Activated CD4-positive, alpha-beta T cell treated with anti-CD3 and anti-CD28 coated beads for 36 hours (primary cell): Measurements from ENCODE around the gene POLR1D. TPM values are rescaled to one million over a fixed set of nuclear protein-coding genes. Genes with fewer than 3 reads are reported as not detected.
A peak's percentile ranks its signal among the peaks of the same experiment; 100 is the strongest.

Experiments used
- ATAC-seq: fragments of 200-7000 bp; cut with Tn5 transposase; one replicate; pipeline ENCODE4 v1.10.0; 2021; ENCODE audit warnings: mild to moderate bottlenecking, moderate library complexity
- CTCF ChIA-PET: fragments of 350-600 bp; sonication (Branson Sonifier 250); formaldehyde crosslinking; loops from one replicate; lab custom pipeline; 2021; ENCODE audit warnings: antibody characterized with exemption; lab: Charles Lee
- POLR2A ChIA-PET: fragments of 350-600 bp; sonication (Branson Sonifier 250); formaldehyde crosslinking; loops from one replicate; lab custom pipeline; 2021; ENCODE audit warnings: antibody characterized with exemption, inconsistent platforms; lab: Charles Lee
- DNase-seq: peaks from one replicate; pipeline ENCODE4 v3.0.0-alpha.2; 2020
- H3K27ac Mint-ChIP-seq: one replicate; pipeline ENCODE4 v1.8.0; 2021; ENCODE audit warnings: mixed read lengths
- H3K27me3 Mint-ChIP-seq: one replicate; pipeline ENCODE4 v1.8.0; 2021; ENCODE audit warnings: mixed read lengths
- H3K36me3 Mint-ChIP-seq: one replicate; pipeline ENCODE4 v1.8.0; 2021; ENCODE audit warnings: low read depth, mixed read lengths
- H3K4me1 Mint-ChIP-seq: one replicate; pipeline ENCODE4 v1.8.0; 2021; ENCODE audit warnings: mixed read lengths
- H3K4me3 Mint-ChIP-seq: one replicate; pipeline ENCODE4 v1.8.0; 2021; ENCODE audit warnings: mild to moderate bottlenecking, moderate library complexity, mixed read lengths
- H3K9me3 Mint-ChIP-seq: one replicate; pipeline ENCODE4 v1.8.0; 2021; ENCODE audit warnings: low read depth, mixed read lengths
- intact Hi-C, 2 experiments: fragments of 100-400 bp; cut with DNase I in 1 of 2; cut with micrococcal nuclease in 1 of 2; formaldehyde crosslinking; loops; one replicate each; pipeline versions ENCODE4 v1.14.2 to v1.15.1; 2022 to 2024; cut with DNase I, micrococcal nuclease
- total RNA-seq, 2 experiments: library from RNA; stranded (reverse); gene quantifications; one replicate each; pipeline ENCODE4 v1.2.3, GENCODE V29; 2021

The POLR1D gene, protein sequence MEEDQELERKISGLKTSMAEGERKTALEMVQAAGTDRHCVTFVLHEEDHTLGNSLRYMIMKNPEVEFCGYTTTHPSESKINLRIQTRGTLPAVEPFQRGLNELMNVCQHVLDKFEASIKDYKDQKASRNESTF
- total RNA-seq: 100 to 1,000 TPM; 165 to 197 TPM

DNA sequence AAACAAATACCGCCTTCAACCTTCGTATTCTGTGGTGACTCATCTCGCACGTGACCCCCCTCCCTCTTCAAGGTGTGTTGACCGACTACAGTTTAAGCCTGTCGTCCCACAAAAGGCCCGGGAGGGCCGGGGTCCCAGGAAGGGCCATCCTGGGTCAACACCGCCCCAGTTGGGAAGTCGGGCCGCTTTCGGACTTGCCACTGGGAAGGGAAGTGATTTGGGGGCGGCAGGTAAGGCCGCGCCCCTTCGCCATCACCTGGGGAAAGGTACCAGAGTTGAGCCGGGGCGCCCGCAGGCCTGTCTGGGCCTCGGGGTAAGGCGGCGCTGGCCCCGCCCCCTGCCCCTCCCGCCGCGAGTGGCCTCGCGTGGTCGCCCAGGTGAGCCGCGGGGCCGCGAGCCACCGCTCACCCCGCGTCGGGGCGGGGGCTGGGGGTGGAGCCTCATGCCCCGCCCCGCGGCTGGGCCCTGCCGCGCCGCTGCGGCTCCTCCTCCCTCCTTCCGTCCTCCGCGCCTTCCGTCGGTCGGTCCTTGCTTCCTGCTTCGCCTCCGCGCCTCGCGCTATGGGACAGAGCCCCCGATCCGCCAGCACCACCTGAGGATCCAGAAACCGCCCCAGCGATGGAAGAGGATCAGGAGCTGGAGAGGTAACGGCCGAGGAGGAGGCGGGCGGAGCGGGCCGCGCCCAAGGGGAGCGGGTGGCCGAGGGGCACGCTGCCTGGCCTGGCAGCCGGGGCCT is at the start of gene POLR1D:
Gene POLR1D, plus strand, starts transcription at position 527 of the 736 bp plus-strand sequence. Its CDS starts 92 bp downstream, at position 619.
- DNase-seq (peak; percentile 88), ATAC-seq (peak; percentile 70)
- H3K4me1 Mint-ChIP-seq: peaks cover 59% of the 10 kb centered on the region
- CTCF ChIA-PET: interaction anchor here (0.7 to 1.6 kb wide), 3 partner anchors 11 to 832 kb away, joined by 3 to 6 read pairs (median 4); no protein-coding TSS in a partner anchor
- POLR2A ChIA-PET: interaction anchor here (0.9 to 1.3 kb wide), 5 partner anchors 8 to 196 kb away, joined by 3 to 5 read pairs (median 4); no protein-coding TSS in a partner anchor
- H3K36me3 Mint-ChIP-seq: peaks cover 38% of the 10 kb centered on the region
- peak within 1 kb of the TSS; percentile 92 for H3K4me3 Mint-ChIP-seq
- H3K27me3 Mint-ChIP-seq: no peaks in the 10 kb centered on the region
- H3K9me3 Mint-ChIP-seq: no peaks in the 10 kb centered on the region
- intact Hi-C loops: loop anchor here (1.0 to 10.0 kb wide), 8 partner anchors 171 to 1437 kb away; partner anchors contain the start of genes GTF3A (in 2 of the 2), MTIF3 (in 2 of the 2), PAN3 (in 1 of the 2) and POMP (in 1 of the 2)
- H3K27ac Mint-ChIP-seq: peak within 1 kb of the TSS; percentile 91

DNA sequence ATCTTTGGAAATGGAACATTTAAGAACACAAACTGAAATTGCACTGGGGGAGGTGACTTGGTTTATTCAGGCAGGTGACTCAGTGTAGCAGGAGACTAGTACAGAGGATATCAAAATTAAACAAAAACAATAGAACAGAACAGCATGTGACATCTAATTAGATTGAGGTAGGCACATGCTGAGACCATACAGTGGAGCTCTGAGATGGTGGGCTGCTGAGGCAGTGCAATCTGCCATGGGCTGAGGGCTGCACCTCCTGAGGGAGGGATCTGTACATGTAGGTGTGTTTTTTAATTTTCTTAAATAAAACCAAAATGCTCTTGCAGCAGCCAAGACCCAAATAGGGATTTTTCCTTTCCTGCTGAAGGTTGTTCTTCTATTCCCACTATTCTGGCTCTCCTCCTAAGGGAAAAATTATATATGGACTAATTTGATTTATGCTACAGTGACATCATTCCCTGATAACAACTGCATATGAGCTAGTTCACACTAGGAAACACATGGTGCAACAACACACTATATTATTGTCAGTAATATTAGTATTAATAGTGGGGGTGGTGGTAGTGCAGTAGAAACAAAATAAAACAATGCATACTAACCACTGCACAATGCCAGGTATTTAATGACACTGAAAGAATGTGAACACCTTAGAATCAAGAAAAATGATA is 49.3 kb upstream of the POLR1D start:
- Mint-ChIP-seq H3K27ac (no peak overlapping the region), H3K36me3 (peaks cover 15% of the 10 kb centered on the region), H3K4me3 (no peak overlapping the region), H3K4me1 (peaks cover 5% of the 10 kb centered on the region), H3K9me3 (no peaks in the 10 kb centered on the region), H3K27me3 (no peaks in the 10 kb centered on the region)
- intact Hi-C loops: loop anchor here in 1 of 2 experiments (5.0 kb wide), 1 partner anchor 40 kb away; no protein-coding TSS in a partner anchor
- DNase-seq (no peak), ATAC-seq (no peak)
- ChIA-PET POLR2A (no interaction called here), CTCF (interaction anchor here (1.1 to 1.4 kb wide), 2 partner anchors 9 to 14 kb away, joined by 3 to 5 read pairs; no protein-coding TSS in a partner anchor)

DNA sequence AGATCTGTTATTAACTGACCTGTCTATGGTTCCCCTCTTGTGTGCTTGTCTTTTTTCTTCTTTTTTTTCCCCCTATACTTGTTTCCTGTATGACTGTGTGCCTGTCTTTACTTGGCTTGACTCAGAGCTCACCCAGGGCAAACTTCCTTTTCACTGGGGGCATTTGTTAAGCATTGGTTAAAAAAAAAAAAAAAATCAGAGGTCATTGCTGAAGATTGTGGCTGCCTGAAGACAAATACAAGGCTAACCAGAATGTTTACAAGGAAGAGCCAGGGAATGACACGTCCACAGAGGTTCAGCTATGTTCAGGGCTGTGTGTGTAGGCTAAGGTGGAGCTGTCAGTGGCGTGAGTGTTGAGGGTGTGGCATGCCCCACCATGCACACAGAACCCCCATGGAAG is 48.4 kb upstream of the POLR1D start:
- ATAC-seq (peak; percentile 26), DNase-seq (no peak)
- Mint-ChIP-seq H3K27me3 (no peaks in the 10 kb centered on the region), H3K4me3 (no peak overlapping the region), H3K27ac (no peak overlapping the region), H3K36me3 (peaks cover 17% of the 10 kb centered on the region), H3K4me1 (peaks cover 5% of the 10 kb centered on the region), H3K9me3 (no peaks in the 10 kb centered on the region)
- intact Hi-C loops: loop anchor here in 1 of 2 experiments (5.0 kb wide), 1 partner anchor 39 kb away; no protein-coding TSS in a partner anchor
- ChIA-PET POLR2A (no interaction called here), CTCF (interaction anchor here (1.1 to 1.4 kb wide), 2 partner anchors 8 to 15 kb away, joined by 3 to 5 read pairs; no protein-coding TSS in a partner anchor)

DNA sequence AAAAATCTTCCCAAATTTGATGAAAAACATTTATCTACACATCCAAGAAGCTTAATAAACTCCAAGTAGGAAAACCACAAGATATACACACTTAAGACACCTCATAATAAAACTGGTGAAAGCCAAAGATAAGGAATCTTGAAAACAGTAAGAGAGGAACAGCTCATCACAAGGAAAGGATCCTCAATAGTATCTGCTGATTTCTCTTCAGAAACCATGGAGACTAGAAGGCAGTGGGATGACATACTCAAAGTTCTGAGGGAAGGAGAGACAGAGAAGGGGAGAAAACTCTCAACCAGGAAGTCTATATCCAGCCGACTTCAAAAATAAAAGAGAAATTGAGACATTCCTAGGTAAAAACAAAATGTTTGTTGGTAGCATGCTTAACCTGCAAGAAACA is 47.0 kb upstream of the POLR1D start:
- H3K4me1 Mint-ChIP-seq: peaks cover 5% of the 10 kb centered on the region
- no peaks in the 10 kb centered on the region for H3K27me3 Mint-ChIP-seq
- H3K9me3 Mint-ChIP-seq: no peaks in the 10 kb centered on the region
- no peak overlapping the region for H3K4me3 Mint-ChIP-seq
- intact Hi-C loops: loop anchor here in 1 of 2 experiments (5.0 kb wide), 1 partner anchor 38 kb away; no protein-coding TSS in a partner anchor
- H3K27ac Mint-ChIP-seq: no peak overlapping the region
- ATAC-seq (no peak), DNase-seq (no peak)
- CTCF ChIA-PET: no interaction called here
- peaks cover 12% of the 10 kb centered on the region for H3K36me3 Mint-ChIP-seq
- POLR2A ChIA-PET: no interaction called here

DNA sequence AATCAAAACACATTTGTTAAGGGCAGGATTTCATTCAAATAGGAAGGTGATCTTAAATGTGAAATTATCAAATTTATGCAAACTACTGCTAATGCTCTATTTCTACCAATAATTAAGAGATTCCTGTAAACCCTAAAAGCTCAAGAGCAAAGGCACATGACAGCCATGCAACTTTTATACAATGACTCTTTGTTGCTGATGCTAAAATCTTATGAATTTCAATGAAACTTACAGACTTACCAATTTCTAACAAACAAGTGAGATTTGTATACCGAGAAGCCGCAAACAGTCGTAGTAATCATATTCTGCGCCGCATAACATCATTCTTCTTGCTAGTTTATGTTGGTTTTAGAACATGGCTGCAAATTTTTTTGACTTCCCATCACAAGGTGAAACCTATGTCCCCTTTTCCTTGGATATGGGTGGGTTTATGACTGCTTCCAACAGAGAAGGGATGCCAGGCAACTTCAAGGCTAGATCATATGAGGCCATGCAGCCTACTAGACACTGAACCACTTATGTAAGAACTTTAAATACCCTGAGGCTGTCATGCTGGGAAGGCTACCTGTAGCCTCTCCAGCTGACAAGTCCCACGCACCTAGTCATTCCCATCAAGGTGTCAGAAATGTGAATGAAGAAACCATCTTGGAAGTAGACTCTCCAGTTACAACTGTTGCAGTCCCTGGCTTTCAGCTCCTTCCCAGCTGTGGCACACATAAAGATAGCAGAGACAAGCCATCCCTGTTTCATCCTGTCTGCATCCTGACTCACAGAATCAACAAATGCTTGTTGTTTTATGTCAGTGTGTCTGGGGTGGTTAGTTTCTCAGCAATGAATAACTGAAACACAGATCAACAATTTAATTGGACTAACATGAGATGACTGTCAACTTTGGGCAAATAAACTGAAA is 43.3 kb upstream of the POLR1D start:
- DNase-seq (no peak), ATAC-seq (no peak)
- CTCF ChIA-PET: no interaction called here
- Mint-ChIP-seq H3K9me3 (no peaks in the 10 kb centered on the region), H3K36me3 (peaks cover 12% of the 10 kb centered on the region), H3K4me1 (peaks cover 6% of the 10 kb centered on the region), H3K27me3 (no peaks in the 10 kb centered on the region), H3K27ac (no peak overlapping the region), H3K4me3 (no peak overlapping the region)
- POLR2A ChIA-PET: no interaction called here
- intact Hi-C loops: no loop called here

DNA sequence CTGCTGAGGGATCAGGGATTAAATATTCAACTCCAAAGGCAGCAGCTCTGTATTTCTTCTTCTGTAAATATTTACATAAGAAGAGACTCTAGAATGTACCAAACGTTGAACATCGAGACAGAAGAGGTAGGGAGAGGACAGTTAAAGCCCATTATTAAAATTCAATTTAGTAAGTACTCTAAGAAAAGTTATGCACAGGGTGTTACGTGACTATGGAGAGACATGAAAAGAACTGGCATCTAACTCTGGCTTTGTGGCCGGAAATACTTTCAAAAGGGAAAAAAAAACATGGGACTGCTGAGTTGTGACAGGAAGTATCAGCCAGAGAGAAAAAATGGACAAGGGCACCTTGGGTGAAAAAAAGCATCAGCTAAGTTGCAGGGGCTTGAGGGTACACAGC is 38.0 kb upstream of the POLR1D start:
- no peak for ATAC-seq
- H3K4me3 Mint-ChIP-seq: no peak overlapping the region
- peaks cover 2% of the 10 kb centered on the region for H3K36me3 Mint-ChIP-seq
- H3K27me3 Mint-ChIP-seq: no peaks in the 10 kb centered on the region
- no peak for DNase-seq
- POLR2A ChIA-PET: no interaction called here
- peak overlapping the region; percentile 63 for H3K27ac Mint-ChIP-seq
- H3K4me1 Mint-ChIP-seq: peaks cover 18% of the 10 kb centered on the region
- intact Hi-C loops: no loop called here
- H3K9me3 Mint-ChIP-seq: peaks cover 6% of the 10 kb centered on the region
- CTCF ChIA-PET: no interaction called here

DNA sequence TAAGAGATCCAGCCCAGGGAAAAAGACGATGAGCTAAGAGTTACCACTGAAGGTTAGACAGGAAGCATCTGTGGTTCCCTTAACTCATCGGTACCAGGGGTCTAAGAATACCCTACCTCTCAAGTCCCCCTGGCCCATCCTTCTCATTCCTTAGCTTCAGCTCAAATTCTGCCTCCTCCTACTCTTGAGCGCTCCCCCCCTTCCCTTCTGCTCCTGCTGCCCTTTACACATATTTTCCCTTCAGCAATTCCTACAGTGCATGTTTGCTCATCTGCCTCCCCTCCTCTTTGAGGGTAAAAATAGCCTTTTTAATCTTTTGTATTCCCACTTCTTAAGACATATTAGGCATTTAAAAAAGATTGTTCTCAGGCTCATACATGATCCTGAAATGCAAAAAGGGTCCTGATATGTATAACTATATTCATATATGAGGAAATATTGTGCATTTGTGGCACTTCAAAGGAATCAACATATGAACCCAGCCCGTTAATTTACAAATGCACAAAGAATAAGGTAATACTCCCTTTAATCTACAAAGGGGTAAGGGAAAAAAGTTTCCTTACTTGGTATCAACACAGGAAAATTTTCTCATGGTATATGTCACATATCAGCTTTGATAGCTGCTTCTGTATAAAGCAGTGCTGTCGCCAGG is 34.5 kb upstream of the POLR1D start:
- H3K9me3 Mint-ChIP-seq: peaks cover 6% of the 10 kb centered on the region
- intact Hi-C loops: no loop called here
- DNase-seq (no peak), ATAC-seq (no peak)
- H3K27me3 Mint-ChIP-seq: no peaks in the 10 kb centered on the region
- peaks cover 18% of the 10 kb centered on the region for H3K4me1 Mint-ChIP-seq
- peaks cover 2% of the 10 kb centered on the region for H3K36me3 Mint-ChIP-seq
- H3K4me3 Mint-ChIP-seq: no peak overlapping the region
- H3K27ac Mint-ChIP-seq: no peak overlapping the region
- ChIA-PET POLR2A (no interaction called here), CTCF (interaction anchor here (0.5 to 0.7 kb wide), 4 partner anchors 10 to 204 kb away, joined by 3 to 4 read pairs (median 4); no protein-coding TSS in a partner anchor)

DNA sequence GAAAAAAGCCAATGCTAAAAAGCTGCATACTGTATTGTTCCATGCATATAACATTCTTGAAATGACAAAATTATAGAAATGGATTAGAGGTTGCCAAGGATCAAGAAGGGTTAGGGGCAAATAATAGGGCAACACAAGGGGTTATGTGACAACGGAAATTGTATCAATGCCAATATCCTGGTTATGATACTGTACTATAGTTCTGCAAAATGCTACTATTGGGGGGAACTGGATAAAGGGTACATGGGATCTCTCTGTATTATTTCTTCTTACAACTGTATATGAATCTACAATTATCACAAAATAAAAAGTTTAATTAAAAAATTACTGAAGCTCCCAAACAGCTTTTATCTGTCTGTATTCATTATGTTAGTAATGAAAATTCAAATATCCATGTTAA is 33.3 kb upstream of the POLR1D start:
- Mint-ChIP-seq H3K4me1 (peaks cover 15% of the 10 kb centered on the region), H3K36me3 (peaks cover 2% of the 10 kb centered on the region), H3K27me3 (no peaks in the 10 kb centered on the region), H3K9me3 (peaks cover 6% of the 10 kb centered on the region), H3K27ac (no peak overlapping the region), H3K4me3 (no peak overlapping the region)
- no peak for ATAC-seq
- intact Hi-C loops: no loop called here
- POLR2A ChIA-PET: no interaction called here
- no peak for DNase-seq
- CTCF ChIA-PET: interaction anchor here (0.6 to 0.8 kb wide), 2 partner anchors 9 to 30 kb away, joined by 3 read pairs; no protein-coding TSS in a partner anchor

DNA sequence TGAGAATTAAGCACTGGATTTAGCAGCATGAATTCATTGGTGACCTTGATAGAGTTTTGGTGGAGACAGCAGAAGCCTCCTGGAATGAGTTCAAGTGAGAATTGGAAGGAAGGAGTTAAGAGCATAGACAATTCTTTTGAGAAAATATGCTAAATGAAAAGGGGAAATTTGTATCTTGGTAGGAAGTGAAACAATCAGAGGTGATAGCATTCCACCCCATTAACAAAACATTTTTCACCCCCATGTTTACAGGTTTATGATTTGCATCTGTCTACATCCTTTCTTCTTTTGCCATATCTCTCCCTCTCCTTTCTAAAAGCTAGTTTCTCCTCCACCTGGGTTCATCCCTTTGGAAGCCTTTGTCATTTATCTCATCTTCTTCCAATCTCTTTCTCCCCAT is 28.8 kb upstream of the POLR1D start:
- no peaks in the 10 kb centered on the region for H3K4me1 Mint-ChIP-seq
- DNase-seq (no peak), ATAC-seq (no peak)
- H3K9me3 Mint-ChIP-seq: peaks cover 6% of the 10 kb centered on the region
- H3K27ac Mint-ChIP-seq: no peak overlapping the region
- intact Hi-C loops: no loop called here
- CTCF ChIA-PET: no interaction called here
- POLR2A ChIA-PET: no interaction called here
- H3K36me3 Mint-ChIP-seq: no peaks in the 10 kb centered on the region
- H3K4me3 Mint-ChIP-seq: no peak overlapping the region
- H3K27me3 Mint-ChIP-seq: no peaks in the 10 kb centered on the region

DNA sequence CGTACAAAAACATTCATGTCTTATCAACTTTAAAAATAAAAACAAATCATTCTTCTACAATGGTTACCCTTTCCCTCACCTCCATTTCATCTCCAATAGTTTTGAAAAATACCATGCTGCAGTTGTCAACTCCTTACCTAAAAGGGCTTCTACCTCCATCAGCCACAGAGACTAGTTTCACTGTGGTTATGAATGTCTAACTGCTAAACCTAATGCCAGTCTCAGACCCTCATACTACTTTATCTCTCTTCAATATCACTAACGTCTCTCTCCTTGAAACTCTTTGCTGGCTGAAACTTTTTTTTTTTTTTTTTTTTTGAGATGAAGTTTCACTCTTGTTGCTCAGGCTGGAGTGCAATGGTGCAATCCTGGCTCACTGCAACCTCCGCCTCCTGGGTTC is 28.4 kb upstream of the POLR1D start:
- H3K4me3 Mint-ChIP-seq: no peak overlapping the region
- intact Hi-C loops: no loop called here
- ATAC-seq: peak; percentile 47
- peaks cover 2% of the 10 kb centered on the region for H3K9me3 Mint-ChIP-seq
- ChIA-PET POLR2A (no interaction called here), CTCF (no interaction called here)
- H3K27me3 Mint-ChIP-seq: no peaks in the 10 kb centered on the region
- no peaks in the 10 kb centered on the region for H3K4me1 Mint-ChIP-seq
- H3K36me3 Mint-ChIP-seq: no peaks in the 10 kb centered on the region
- no peak overlapping the region for H3K27ac Mint-ChIP-seq
- DNase-seq: no peak
